ENCODE data around the gene CHST9.

DNA sequence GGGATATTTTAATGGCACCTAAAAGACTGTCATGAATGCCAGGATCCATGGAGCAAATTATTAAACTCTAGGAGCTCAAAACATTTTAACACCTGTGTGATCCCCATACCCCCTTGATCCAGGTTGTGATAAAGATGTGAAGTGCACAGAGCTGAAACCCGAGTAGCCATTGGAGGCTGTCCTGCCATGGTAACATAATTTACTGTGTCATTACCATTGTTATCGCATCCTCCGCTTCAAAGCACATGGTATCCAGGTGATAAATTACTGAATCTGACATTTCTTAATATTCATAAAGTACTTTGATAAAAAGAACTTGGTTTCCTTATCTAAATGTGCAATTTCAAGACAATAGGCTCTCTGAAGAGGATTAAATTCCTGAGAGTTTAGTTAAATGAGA lies 109.3 kb downstream of the CHST9 start:
- TF ChIP-seq, protein P1, sequence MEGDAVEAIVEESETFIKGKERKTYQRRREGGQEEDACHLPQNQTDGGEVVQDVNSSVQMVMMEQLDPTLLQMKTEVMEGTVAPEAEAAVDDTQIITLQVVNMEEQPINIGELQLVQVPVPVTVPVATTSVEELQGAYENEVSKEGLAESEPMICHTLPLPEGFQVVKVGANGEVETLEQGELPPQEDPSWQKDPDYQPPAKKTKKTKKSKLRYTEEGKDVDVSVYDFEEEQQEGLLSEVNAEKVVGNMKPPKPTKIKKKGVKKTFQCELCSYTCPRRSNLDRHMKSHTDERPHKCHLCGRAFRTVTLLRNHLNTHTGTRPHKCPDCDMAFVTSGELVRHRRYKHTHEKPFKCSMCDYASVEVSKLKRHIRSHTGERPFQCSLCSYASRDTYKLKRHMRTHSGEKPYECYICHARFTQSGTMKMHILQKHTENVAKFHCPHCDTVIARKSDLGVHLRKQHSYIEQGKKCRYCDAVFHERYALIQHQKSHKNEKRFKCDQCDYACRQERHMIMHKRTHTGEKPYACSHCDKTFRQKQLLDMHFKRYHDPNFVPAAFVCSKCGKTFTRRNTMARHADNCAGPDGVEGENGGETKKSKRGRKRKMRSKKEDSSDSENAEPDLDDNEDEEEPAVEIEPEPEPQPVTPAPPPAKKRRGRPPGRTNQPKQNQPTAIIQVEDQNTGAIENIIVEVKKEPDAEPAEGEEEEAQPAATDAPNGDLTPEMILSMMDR (IDR thresholded peaks at IDR 0.05), result no peak
- no peak for TF ChIP-seq EP300 (IDR thresholded peaks at IDR 0.05; ENCODE audit: low read depth)

Measured in transverse colon (tissue), 3 donors.